HCT116 (cell line): Measurements from ENCODE around the gene DHDH. TPM values are rescaled to one million over a fixed set of nuclear protein-coding genes. Genes with fewer than 3 reads are reported as not detected.

Experiments
- ATAC-seq: fragments of 200-7000 bp; cut with Tn5 transposase; 2 replicates; pipeline ENCODE4 v1.9.1; 2020; ENCODE audit warnings: mild to moderate bottlenecking, moderate library complexity
- BruUV-seq: library from RNA; stranded (reverse); fragments of 400-500 nt; replicated peaks from 2 replicates; lab custom pipeline; 2021; lab: Mats Ljungman, UMichigan
- CTCF ChIA-PET: fragments of 300-600 bp; sonication (Branson Sonifier 250); formaldehyde crosslinking; loops from one replicate; lab custom pipeline; 2021; ENCODE audit warnings: antibody characterized with exemption; lab: Charles Lee
- POLR2A ChIA-PET: fragments of 300-600, 350-600 bp; sonication (Branson Sonifier 250); formaldehyde crosslinking; loops from one replicate; lab custom pipeline; 2021; ENCODE audit warnings: antibody characterized with exemption; lab: Charles Lee
- RAD21 ChIA-PET, 2 experiments: fragments of 300-600 bp; sonication (Branson Sonifier 250); formaldehyde crosslinking; loops; one replicate each; lab custom pipeline; 2023; ENCODE audit warnings: low total read pairs in 2 of 2; ENCODE audit not compliant: uncharacterized antibody in 2 of 2, unreplicated experiment in 2 of 2, low non-redundant PET in 1 of 2; lab: Charles Lee
- DNase-seq: peaks from one replicate; pipeline ENCODE4 v3.0.0-alpha.2; 2010; ENCODE audit warnings: low read depth, low spot score
- H2AFZ ChIP-seq: fragments of 200-600 bp; shearing (Covaris generic), sonication (generic); 2 replicates; pipeline ENCODE4 v1.6.1; 2017; ENCODE audit warnings: low read depth, mixed run types, mixed read lengths, antibody characterized with exemption, low read length; ENCODE audit not compliant: poor library complexity, severe bottlenecking
- H3K27ac ChIP-seq: 2 replicates; pipeline ENCODE4 v1.5.1; 2012; ENCODE audit warnings: low read depth, low read length
- H3K27me3 ChIP-seq: fragments of 200-600 bp; sonication (generic); 2 replicates; pipeline ENCODE4 v1.6.1; 2016; ENCODE audit warnings: mixed run types, low read length, mixed read lengths; ENCODE audit not compliant: insufficient read depth
- H3K36me3 ChIP-seq, 2 experiments: fragments of 200-500 bp in 1 of 2; fragments of 200-600 bp in 1 of 2; sonication (Bioruptor generic) in 1 of 2; sonication (generic) in 1 of 2; 2 replicates each; pipeline versions ENCODE4 v1.5.1 to v1.6.1; 2014 to 2016; ENCODE audit warnings: low read length in 2 of 2, inconsistent platforms in 1 of 2, mixed read lengths in 1 of 2, mixed run types in 1 of 2; ENCODE audit not compliant: insufficient read depth in 2 of 2, control insufficient read depth in 1 of 2
- H3K4me1 ChIP-seq, 2 experiments: fragments of 200-600 bp in 1 of 2; sonication (generic) in 1 of 2; 2 replicates each; pipeline versions ENCODE4 v1.5.1 to v1.6.1; 2012 to 2017; ENCODE audit warnings: low read length in 2 of 2, inconsistent platforms in 1 of 2, mild to moderate bottlenecking in 1 of 2, mixed read lengths in 1 of 2, mixed run types in 1 of 2, moderate library complexity in 1 of 2; ENCODE audit not compliant: insufficient read depth in 2 of 2, control insufficient read depth in 1 of 2
- H3K4me2 ChIP-seq: fragments of 200-600 bp; sonication (generic); 2 replicates; pipeline ENCODE4 v1.6.1; 2017; ENCODE audit warnings: mixed run types, low read length, mixed read lengths
- H3K4me3 ChIP-seq, 2 experiments: fragments of 200-600 bp in 1 of 2; sonication (generic) in 1 of 2; replicated peaks in 1 of 2; 2 replicates each; pipeline ENCODE4 v1.5.1; 2011 to 2016; ENCODE audit warnings: low read length in 2 of 2, control low read depth in 1 of 2, low read depth in 1 of 2, mild to moderate bottlenecking in 1 of 2, mixed read lengths in 1 of 2, mixed run types in 1 of 2
- H3K79me2 ChIP-seq: fragments of 200-600 bp; sonication (generic); 2 replicates; pipeline ENCODE4 v1.6.1; 2017; ENCODE audit warnings: mild to moderate bottlenecking, mixed run types, low read length, moderate library complexity, mixed read lengths; ENCODE audit not compliant: insufficient read depth
- H3K9ac ChIP-seq: fragments of 200-600 bp; sonication (generic); 2 replicates; pipeline ENCODE4 v1.6.1; 2016; ENCODE audit warnings: low read length, mixed read lengths
- H3K9me2 ChIP-seq: fragments of 200-600 bp; sonication (generic), shearing (Covaris generic); 2 replicates; pipeline ENCODE4 v1.6.1; 2017; ENCODE audit warnings: mixed run types, mild to moderate bottlenecking, moderate library complexity; ENCODE audit not compliant: insufficient read depth
- H3K9me3 ChIP-seq, 2 experiments: fragments of 200-500 bp in 1 of 2; fragments of 200-600 bp in 1 of 2; sonication (Bioruptor generic) in 1 of 2; sonication (generic) in 1 of 2; 2 replicates each; pipeline ENCODE4 v1.6.1; 2014 to 2017; ENCODE audit warnings: low read length in 2 of 2, mixed read lengths in 2 of 2, inconsistent platforms in 1 of 2, low read depth in 1 of 2, mild to moderate bottlenecking in 1 of 2, mixed run types in 1 of 2, moderate library complexity in 1 of 2; ENCODE audit not compliant: control insufficient read depth in 1 of 2, insufficient read depth in 1 of 2
- H4K20me1 ChIP-seq: fragments of 200-600 bp; sonication (generic), shearing (Covaris generic); 2 replicates; pipeline ENCODE4 v1.6.1; 2017; ENCODE audit warnings: mixed run types, mild to moderate bottlenecking, moderate library complexity; ENCODE audit not compliant: insufficient read depth
- ATF3 ChIP-seq: IDR thresholded peaks from 2 replicates; pipeline ENCODE4 v1.6.1; 2012
- CBX3 ChIP-seq: IDR thresholded peaks from 2 replicates; pipeline ENCODE4 v1.6.1; 2012; ENCODE audit warnings: low read depth
- CEBPB ChIP-seq: IDR thresholded peaks from 2 replicates; pipeline ENCODE4 v1.6.1; 2012; ENCODE audit warnings: low read depth
- EGR1 ChIP-seq: IDR thresholded peaks from 2 replicates; pipeline ENCODE4 v1.6.1; 2012; ENCODE audit warnings: low read depth
- EZH2 ChIP-seq: fragments of 200-600 bp; sonication (generic); IDR thresholded peaks from 2 replicates; pipeline ENCODE4 v1.6.1; 2017; ENCODE audit warnings: antibody characterized with exemption, mixed run types
- EZH2phosphoT487 ChIP-seq: fragments of 200-600 bp; IDR thresholded peaks from 2 replicates; pipeline ENCODE4 v1.6.1; 2018; ENCODE audit warnings: antibody characterized with exemption, borderline replicate concordance
- JUND ChIP-seq: IDR thresholded peaks from 2 replicates; pipeline ENCODE4 v1.6.1; 2012
- MAX ChIP-seq: IDR thresholded peaks from 2 replicates; pipeline ENCODE4 v1.6.1; 2012
- POLR2A ChIP-seq: IDR thresholded peaks from 2 replicates; pipeline ENCODE4 v1.7.0; 2011; ENCODE audit warnings: borderline replicate concordance; ENCODE audit not compliant: insufficient read depth, insufficient read length; ENCODE audit errors: extremely low read depth
- POLR2AphosphoS5 ChIP-seq: IDR thresholded peaks from 2 replicates; pipeline ENCODE4 v1.6.1; 2011; ENCODE audit warnings: mild to moderate bottlenecking, low read depth, low read length, moderate library complexity
- RAD21 ChIP-seq: IDR thresholded peaks from 2 replicates; pipeline ENCODE4 v1.6.1; 2012; ENCODE audit warnings: low read depth, mild to moderate bottlenecking
- REST ChIP-seq: IDR thresholded peaks from 2 replicates; pipeline ENCODE4 v1.6.1; 2012; ENCODE audit warnings: low read depth
- SIN3A ChIP-seq: IDR thresholded peaks from 2 replicates; pipeline ENCODE4 v1.6.1; 2012; ENCODE audit warnings: low read depth
- SP1 ChIP-seq: IDR thresholded peaks from 2 replicates; pipeline ENCODE4 v1.6.1; 2012; ENCODE audit warnings: low read depth
- ZBTB33 ChIP-seq: IDR thresholded peaks from 2 replicates; pipeline ENCODE4 v1.6.1; 2011; ENCODE audit warnings: mild to moderate bottlenecking, low read length, moderate library complexity; ENCODE audit not compliant: insufficient replicate concordance; ENCODE audit errors: extremely low read depth
- ZNF274 ChIP-seq: fragments of 200-500 bp; sonication (Bioruptor generic); IDR thresholded peaks from 2 replicates; pipeline ENCODE4 v1.6.1; 2014; ENCODE audit warnings: mild to moderate bottlenecking, low read depth, low read length, inconsistent platforms
- intact Hi-C: fragments of 100-400 bp; cut with micrococcal nuclease; formaldehyde crosslinking; loops from 2 replicates; pipeline ENCODE4 v1.10.0; 2022
- total RNA-seq: library from RNA; stranded (reverse); gene quantifications from one replicate; pipeline ENCODE4 v1.2.1, GENCODE V29; 2021; ENCODE audit not compliant: unreplicated experiment

DHDH gene
- total RNA-seq, 1 experiment from 2014 or later = 8.6 TPM

GRCh38 chr19:48988286-48988685 lies 54.8 kb downstream of the DHDH start:
- H4K20me1 ChIP-seq = no peaks in the 10 kb centered on the region
- intact Hi-C loops = no loop called here
- CTCF ChIA-PET = interaction anchor here (1.6 kb wide), 1 partner anchor 9 kb away, joined by 3 read pairs; no protein-coding TSS in a partner anchor
- H3K4me1 ChIP-seq = peaks cover 6 to 11% of the 10 kb centered on the region in 2 experiments; a peak in 3 of 4 replicates
- TF ChIP-seq EZH2 = no peak
- TF ChIP-seq ATF3 = no peak
- TF ChIP-seq CEBPB = no peak
- TF ChIP-seq JUND = no peak
- no peak for TF ChIP-seq RAD21
- TF ChIP-seq SIN3A = no peak
- TF ChIP-seq POLR2AphosphoS5 = no peak
- TF ChIP-seq REST = no peak
- no peak for TF ChIP-seq MAX
- TF ChIP-seq EGR1 = no peak
- no peak for TF ChIP-seq CBX3
- no peak for TF ChIP-seq SP1
- no peak for TF ChIP-seq POLR2A
- no peak for TF ChIP-seq ZNF274
- TF ChIP-seq EZH2phosphoT487 = no peak
- TF ChIP-seq ZBTB33 = no peak
- BruUV-seq = no TSS peak
- H3K79me2 ChIP-seq = peaks cover 26% of the 10 kb centered on the region
- no peak overlapping the region for H3K4me2 ChIP-seq
- no peak overlapping the region for H2AFZ ChIP-seq
- no peak overlapping the region for H3K27ac ChIP-seq
- no peak for ATAC-seq
- no peak overlapping the region for H3K4me3 ChIP-seq
- DNase-seq = no peak
- H3K36me3 ChIP-seq = peaks cover 14 to 17% of the 10 kb centered on the region in 2 experiments; a peak in 2 of 4 replicates
- RAD21 ChIA-PET = no interaction called here
- POLR2A ChIA-PET = no interaction called here
- no peaks in the 10 kb centered on the region for H3K27me3 ChIP-seq
- H3K9me2 ChIP-seq = no peaks in the 10 kb centered on the region
- no peaks in the 10 kb centered on the region for H3K9me3 ChIP-seq
- no peak overlapping the region for H3K9ac ChIP-seq
